Placental epithelial cell (primary cell): ENCODE data around the gene CCND3. TPM values are rescaled to one million over a fixed set of nuclear protein-coding genes. Genes with fewer than 3 reads are reported as not detected.

Experiments used
- small RNA-seq: library from RNA; depleted of rRNA; stranded (forward); fragments of <200 nt; gene quantifications from one replicate; pipeline ENCODE3, GENCODE V24; 2012
- total RNA-seq: library from RNA; depleted of rRNA; stranded (reverse); fragments of >200 nt; gene quantifications from 2 replicates; pipeline ENCODE4 v1.2.3, GENCODE V29; 2012

CCND3 gene
- 143 and 151 TPM in 2 replicates for total RNA-seq

GRCh38 chr6:41941280-41942066 is at the start of gene CCND3:
TSS of gene CCND3 (minus strand) at chr6:41941808. CDS start at chr6:41941649, 159 bp downstream.

GRCh38 chr6:41920921-41921711 is 20.5 kb downstream of the CCND3 start, which contains the start of the genes BYSL and MED20:
TSS of gene BYSL (plus strand) at chr6:41921499. CDS start at chr6:41921563, 64 bp downstream.
TSS of gene MED20 (minus strand) at chr6:41921139. CDS start at chr6:41921018, 121 bp downstream.

GRCh38 chr6:41895300-41896233 is 46.0 kb downstream of the CCND3 start, which contains the start of gene USP49:
TSS of gene USP49 (minus strand) at chr6:41895375. CDS start at chr6:41806983, 88,392 bp downstream.

Small RNA genes lying within 50 kb of the gene (small RNA-seq; reads per million reads assigned to genes)
- not detected for gene RF00019

Other genes starting within 250 kb of the CCND3 start
- 4.2 and 5.5 TPM in 2 replicates for gene TFEB, start 206.2 kb downstream of the CCND3 start, total RNA-seq
- gene PGC, start 194.4 kb downstream of the CCND3 start, total RNA-seq, result not detected in 2 replicates
- 2.7 TPM in 2 replicates for gene FRS3, start 161.9 kb downstream of the CCND3 start, total RNA-seq
- 0.65 and 5.5 TPM in 2 replicates for gene PRICKLE4, start 161.0 kb downstream of the CCND3 start, total RNA-seq
- 80.9 and 120 TPM in 2 replicates for gene TOMM6, start 154.1 kb downstream of the CCND3 start, total RNA-seq
- 2.9 and 6.7 TPM in 2 replicates for gene USP49, start 46.4 kb downstream of the CCND3 start, total RNA-seq
- gene MED20, start 20.7 kb downstream of the CCND3 start, total RNA-seq, result 33.0 and 49.7 TPM in 2 replicates
- gene BYSL, start 20.3 kb downstream of the CCND3 start, total RNA-seq, result 8.0 and 14.1 TPM in 2 replicates
- 30.6 and 30.7 TPM in 2 replicates for gene TAF8, start 108.7 kb upstream of the CCND3 start, total RNA-seq
- 9.8 and 19.8 TPM in 2 replicates for gene C6orf132, start 200.8 kb upstream of the CCND3 start, total RNA-seq
- 2.2 and 8.2 TPM in 2 replicates for gene GUCA1A, start 231.6 kb upstream of the CCND3 start, total RNA-seq